Activated CD8-positive, alpha-beta T cell treated with anti-CD3 and anti-CD28 coated beads for 36 hours (primary cell): ENCODE measurements around the gene S100A3. TPM values are rescaled to one million over a fixed set of nuclear protein-coding genes. Genes with fewer than 3 reads are reported as not detected.

ENCODE experiments used
- ATAC-seq: fragments of 200-7000 bp; cut with Tn5 transposase; one replicate; pipeline ENCODE4 v1.10.0; 2021; ENCODE audit warnings: mild to moderate bottlenecking, moderate library complexity
- CTCF ChIA-PET: fragments of 350-600 bp; sonication (Branson Sonifier 250); formaldehyde crosslinking; loops from one replicate; lab custom pipeline; 2021; ENCODE audit warnings: antibody characterized with exemption; lab: Charles Lee
- POLR2A ChIA-PET: fragments of 350-600 bp; sonication (Branson Sonifier 250); formaldehyde crosslinking; loops from one replicate; lab custom pipeline; 2021; ENCODE audit warnings: antibody characterized with exemption; lab: Charles Lee
- DNase-seq: peaks from one replicate; pipeline ENCODE4 v3.0.0-alpha.2; 2020
- H3K27ac Mint-ChIP-seq: one replicate; pipeline ENCODE4 v1.8.0; 2021; ENCODE audit warnings: mild to moderate bottlenecking, mixed read lengths
- H3K27me3 Mint-ChIP-seq: one replicate; pipeline ENCODE4 v1.8.0; 2021; ENCODE audit warnings: mixed read lengths
- H3K36me3 Mint-ChIP-seq: one replicate; pipeline ENCODE4 v1.8.0; 2021; ENCODE audit warnings: low read depth, mixed read lengths
- H3K4me1 Mint-ChIP-seq: one replicate; pipeline ENCODE4 v1.8.0; 2021; ENCODE audit warnings: low read depth, mixed read lengths
- H3K4me3 Mint-ChIP-seq: one replicate; pipeline ENCODE4 v1.8.0; 2021; ENCODE audit warnings: mild to moderate bottlenecking, moderate library complexity, mixed read lengths
- H3K9me3 Mint-ChIP-seq: one replicate; pipeline ENCODE4 v1.8.0; 2021; ENCODE audit warnings: mixed read lengths
- CTCF ChIP-seq: fragments of 200-600 bp; IDR thresholded peaks from one replicate; pipeline ENCODE4 v1.8.0; 2022; ENCODE audit warnings: antibody characterized with exemption, mild to moderate bottlenecking
- intact Hi-C: fragments of 100-400 bp; cut with micrococcal nuclease; formaldehyde crosslinking; loops from one replicate; pipeline ENCODE4 v1.10.0; 2022
- total RNA-seq, 2 experiments: library from RNA; stranded (reverse); gene quantifications; one replicate each; pipeline ENCODE4 v1.2.3, GENCODE V29; 2021

The S100A3 gene
- total RNA-seq, 2 experiments from 2014 or later, result not detected

GRCh38 chr1:153533689-153534201 is 15.3 kb downstream of the S100A3 start:
- H3K27ac Mint-ChIP-seq, result peak overlapping the region; percentile 96
- H3K9me3 Mint-ChIP-seq, result no peaks in the 10 kb centered on the region
- TF ChIP-seq CTCF, result no peak
- ATAC-seq, result no peak
- peaks cover 17% of the 10 kb centered on the region for H3K36me3 Mint-ChIP-seq
- peak overlapping the region; percentile 95 for H3K4me3 Mint-ChIP-seq
- peaks cover 63% of the 10 kb centered on the region for H3K4me1 Mint-ChIP-seq
- no peak for DNase-seq
- no peaks in the 10 kb centered on the region for H3K27me3 Mint-ChIP-seq
- intact Hi-C loops, result loop anchor here (2.0 kb wide), 1 partner anchor 35 kb away; no protein-coding TSS in a partner anchor
- CTCF ChIA-PET, result interaction anchor here (0.7 to 5.5 kb wide), 24 partner anchors 7 to 237 kb away, joined by 3 to 191 read pairs (median 6); partner anchors contain the start of genes CHTOP, S100A1, S100A13 and S100A14
- POLR2A ChIA-PET, result interaction anchor here (0.9 to 7.9 kb wide), 7 partner anchors 12 to 101 kb away, joined by 3 to 97 read pairs (median 10); partner anchors contain the start of genes CHTOP, S100A2, S100A3 and S100A4

- H3K4me3 Mint-ChIP-seq, result peak overlapping the region; percentile 95
- ATAC-seq, result peak; percentile 19
- intact Hi-C loops, result loop anchor here (2.0 kb wide), 1 partner anchor 36 kb away; no protein-coding TSS in a partner anchor
- DNase-seq, result peak; percentile 86
- no peaks in the 10 kb centered on the region for H3K9me3 Mint-ChIP-seq
- ChIA-PET CTCF (interaction anchor here (0.7 to 5.5 kb wide), 34 partner anchors 8 to 435 kb away, joined by 3 to 191 read pairs (median 5); partner anchors contain the start of genes CHTOP, CREB3L4, S100A1 and S100A13), POLR2A (interaction anchor here (0.7 to 7.9 kb wide), 11 partner anchors 13 to 137 kb away, joined by 3 to 97 read pairs (median 4); partner anchors contain the start of genes CHTOP, S100A2, S100A3 and S100A4)
- no peaks in the 10 kb centered on the region for H3K27me3 Mint-ChIP-seq
- peaks cover 61% of the 10 kb centered on the region for H3K4me1 Mint-ChIP-seq
- TF ChIP-seq CTCF, result peak; percentile 87
- peak overlapping the region; percentile 96 for H3K27ac Mint-ChIP-seq
- H3K36me3 Mint-ChIP-seq, result peaks cover 17% of the 10 kb centered on the region
These were observed 16.1 kb downstream of the S100A3 start for GRCh38 chr1:153532769-153533599.

- DNase-seq (peak; percentile 78), ATAC-seq (peak; percentile 66)
- Mint-ChIP-seq H3K36me3 (peaks cover 17% of the 10 kb centered on the region), H3K27ac (peak overlapping the region; percentile 96), H3K27me3 (no peaks in the 10 kb centered on the region), H3K4me3 (peak overlapping the region; percentile 95), H3K9me3 (no peaks in the 10 kb centered on the region), H3K4me1 (peaks cover 57% of the 10 kb centered on the region)
- ChIA-PET CTCF (interaction anchor here (1.1 to 5.5 kb wide), 24 partner anchors 8 to 436 kb away, joined by 3 to 191 read pairs (median 10); partner anchors contain the start of genes CHTOP, CREB3L4, S100A1 and S100A13), POLR2A (interaction anchor here (0.6 to 7.9 kb wide), 13 partner anchors 8 to 137 kb away, joined by 3 to 97 read pairs (median 4); partner anchors contain the start of genes CHTOP, S100A2, S100A3 and S100A4)
- no peak for TF ChIP-seq CTCF
- intact Hi-C loops, result loop anchor here (2.0 kb wide), 1 partner anchor 37 kb away; no protein-coding TSS in a partner anchor
These were observed 16.9 kb downstream of the S100A3 start for GRCh38 chr1:153532181-153532580.

- TF ChIP-seq CTCF, result no peak
- Mint-ChIP-seq H3K9me3 (no peaks in the 10 kb centered on the region), H3K4me1 (peaks cover 53% of the 10 kb centered on the region), H3K4me3 (no peak overlapping the region), H3K27me3 (no peaks in the 10 kb centered on the region), H3K27ac (peak overlapping the region; percentile 96), H3K36me3 (peaks cover 17% of the 10 kb centered on the region)
- CTCF ChIA-PET, result interaction anchor here (1.1 to 5.5 kb wide), 20 partner anchors 9 to 436 kb away, joined by 3 to 191 read pairs (median 12); partner anchors contain the start of genes CHTOP, CREB3L4, S100A2 and S100A4
- POLR2A ChIA-PET, result interaction anchor here (0.6 to 7.9 kb wide), 10 partner anchors 9 to 106 kb away, joined by 3 to 97 read pairs (median 8); partner anchors contain the start of genes CHTOP, S100A2, S100A3 and S100A4
- intact Hi-C loops, result loop anchor here (2.0 kb wide), 1 partner anchor 37 kb away; no protein-coding TSS in a partner anchor
- ATAC-seq (no peak), DNase-seq (no peak)
These were observed 17.4 kb downstream of the S100A3 start for GRCh38 chr1:153531638-153532037.
